Upper lobe of left lung (tissue), 6 donors: ENCODE measurements around the gene TMX1. TPM values are rescaled to one million over a fixed set of nuclear protein-coding genes. Genes with fewer than 3 reads are reported as not detected.

Experiments
- ATAC-seq, 2 donors: fragments of 200-7000 bp; cut with Tn5 transposase; one replicate each; pipeline ENCODE4 v1.9.1; 2022; ENCODE audit warnings: mild to moderate bottlenecking in 2 of 2, moderate library complexity in 2 of 2; ENCODE audit not compliant: low FRiP score in 2 of 2
- DNase-seq, 2 donors: peaks; one replicate each; pipeline ENCODE4 v3.0.0-alpha.2; 2019 to 2020
- H3K27ac ChIP-seq, 4 donors: fragments of 200-600 bp; sonication (generic); one replicate each; pipeline ENCODE4 v1.5.1; 2016 to 2019
- H3K27me3 ChIP-seq, 4 donors: fragments of 200-600 bp; sonication (generic); one replicate each; pipeline ENCODE4 v1.5.1; 2017 to 2019
- H3K36me3 ChIP-seq, 4 donors: fragments of 200-600 bp; sonication (generic); one replicate each; pipeline ENCODE4 v1.5.1; 2016 to 2019
- H3K4me1 ChIP-seq, 4 donors: fragments of 200-600 bp; sonication (generic); one replicate each; pipeline ENCODE4 v1.5.1; 2018 to 2019
- H3K4me3 ChIP-seq, 4 donors: fragments of 200-600 bp; sonication (generic); one replicate each; pipeline ENCODE4 v1.5.1; 2017 to 2019; ENCODE audit warnings: mild to moderate bottlenecking in 2 of 4, moderate library complexity in 1 of 4
- H3K9me3 ChIP-seq, 4 donors: fragments of 200-600 bp; sonication (generic); one replicate each; pipeline ENCODE4 v1.5.1; 2018 to 2019
- EP300 ChIP-seq, 4 donors: sonication (generic); formaldehyde crosslinking; IDR thresholded peaks; one replicate each; pipeline ENCODE4 v1.5.1; 2017; ENCODE audit warnings: antibody characterized with exemption in 4 of 4, control low read depth in 2 of 4
- POLR2A ChIP-seq, 4 donors: fragments of 450-650 bp; IDR thresholded peaks; one replicate each; pipeline ENCODE4 v1.5.1; 2016 to 2017; ENCODE audit warnings: antibody characterized with exemption in 4 of 4, mild to moderate bottlenecking in 2 of 4
- POLR2AphosphoS5 ChIP-seq, 2 donors: sonication (generic); formaldehyde crosslinking; IDR thresholded peaks; one replicate each; pipeline ENCODE4 v1.5.1; 2017; ENCODE audit warnings: antibody characterized with exemption in 2 of 2
- WGBS, 2 donors: methylation state at CpG; one replicate each; pipeline ENCODE4 v1.1.5; 2017 to 2018; 5-methylcytosine and 5-hydroxymethylcytosine counted together
- total RNA-seq, 6 donors: library from RNA; depleted of rRNA in 4 of 6; stranded (reverse); fragments of >200 nt in 4 of 6; gene quantifications; one replicate each; pipeline versions ENCODE4 v1.1.0 to v1.2.1, GENCODE V29; 2016 to 2021
- TF ChIP-seq, protein P1 (sequence below), 6 experiments: fragments of 450-650 bp in 4 of 6; fragments of 200-600 bp in 2 of 6; sonication (generic) in 2 of 6; IDR thresholded peaks; one replicate each; pipeline ENCODE4 v1.5.1; 2016 to 2019; ENCODE audit warnings: antibody characterized with exemption in 6 of 6
- donor health status: DM: no; HTN: no; CAD: no; lungs with moderate emphysema.
- donor health status: DM: no; HTN: yes; CAD: no; lungs with severe emphysema.

Gene TMX1
- total RNA-seq, result 10 to 100 TPM in 5 of 6 donors, 1 to 10 TPM in 1; 9.7 to 34.3 (median 29.1) TPM

DNA sequence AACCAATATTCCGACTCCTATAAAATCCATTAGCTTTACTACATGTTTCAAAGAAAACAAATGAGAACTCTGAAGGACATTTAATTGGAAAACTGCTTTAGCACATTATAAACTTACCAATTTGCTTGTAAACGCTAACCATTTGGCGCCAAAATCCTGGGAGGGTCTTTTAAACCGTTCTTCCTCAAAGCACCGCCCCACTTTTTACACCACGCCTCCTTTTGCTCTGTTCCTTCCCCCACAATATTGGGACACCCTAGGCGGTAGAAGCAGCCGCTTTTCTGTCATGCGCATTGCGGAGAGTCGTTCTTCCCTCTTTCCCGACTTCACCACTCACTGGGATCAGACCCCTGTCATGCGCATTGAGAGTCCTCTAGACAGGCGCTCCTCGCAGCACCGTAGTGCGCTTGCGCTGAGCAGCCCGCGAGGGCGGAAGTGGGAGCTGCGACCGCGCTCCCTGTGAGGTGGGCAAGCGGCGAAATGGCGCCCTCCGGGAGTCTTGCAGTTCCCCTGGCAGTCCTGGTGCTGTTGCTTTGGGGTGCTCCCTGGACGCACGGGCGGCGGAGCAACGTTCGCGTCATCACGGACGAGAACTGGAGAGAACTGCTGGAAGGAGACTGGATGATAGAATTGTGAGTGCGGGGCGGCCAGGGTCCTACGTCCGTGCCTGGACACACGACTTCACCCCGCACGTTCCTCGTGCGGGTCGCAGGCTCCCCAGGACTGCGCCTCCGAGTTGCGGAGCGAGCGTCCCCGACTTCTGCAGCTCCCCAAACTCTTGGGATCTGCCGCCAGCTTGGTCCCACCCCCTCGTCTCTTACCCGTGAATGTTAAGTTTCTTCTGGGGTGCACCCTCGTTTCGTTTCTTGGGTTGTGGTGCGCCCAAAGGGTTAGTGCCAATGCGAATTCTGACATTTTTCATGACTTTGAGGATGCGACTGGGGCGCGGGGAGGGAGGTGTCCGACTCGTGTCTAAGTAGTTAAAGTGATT lies at the start of gene TMX1:
Gene TMX1 (plus strand): TSS at position 435 of the 991 bp plus-strand sequence. CDS start 46 bp downstream, at position 481.
- H3K27me3 ChIP-seq, result no peaks in the 10 kb centered on the region
- ATAC-seq (peak; percentile 99), DNase-seq (peak; percentile 96 to 97)
- H3K9me3 ChIP-seq, result no peaks in the 10 kb centered on the region
- H3K36me3 ChIP-seq, result peaks cover 0 to 6% (median 0%) of the 10 kb centered on the region in 4 donors
- H3K27ac ChIP-seq, result peak within 1 kb of the TSS; percentile 83 to 92 (median 88)
- 1 to 2% methylated on average over 32 to 63 of the region's 65 CpGs for WGBS, 2 donors
- H3K4me3 ChIP-seq, result peak within 1 kb of the TSS; percentile 73 to 97 (median 90)
- H3K4me1 ChIP-seq, result peaks cover 6 to 31% (median 18%) of the 10 kb centered on the region in 4 donors
- TF ChIP-seq POLR2A (IDR thresholded peaks at IDR 0.05), result peak; percentile 72 to 93 (median 85)
- TF ChIP-seq, protein P1, sequence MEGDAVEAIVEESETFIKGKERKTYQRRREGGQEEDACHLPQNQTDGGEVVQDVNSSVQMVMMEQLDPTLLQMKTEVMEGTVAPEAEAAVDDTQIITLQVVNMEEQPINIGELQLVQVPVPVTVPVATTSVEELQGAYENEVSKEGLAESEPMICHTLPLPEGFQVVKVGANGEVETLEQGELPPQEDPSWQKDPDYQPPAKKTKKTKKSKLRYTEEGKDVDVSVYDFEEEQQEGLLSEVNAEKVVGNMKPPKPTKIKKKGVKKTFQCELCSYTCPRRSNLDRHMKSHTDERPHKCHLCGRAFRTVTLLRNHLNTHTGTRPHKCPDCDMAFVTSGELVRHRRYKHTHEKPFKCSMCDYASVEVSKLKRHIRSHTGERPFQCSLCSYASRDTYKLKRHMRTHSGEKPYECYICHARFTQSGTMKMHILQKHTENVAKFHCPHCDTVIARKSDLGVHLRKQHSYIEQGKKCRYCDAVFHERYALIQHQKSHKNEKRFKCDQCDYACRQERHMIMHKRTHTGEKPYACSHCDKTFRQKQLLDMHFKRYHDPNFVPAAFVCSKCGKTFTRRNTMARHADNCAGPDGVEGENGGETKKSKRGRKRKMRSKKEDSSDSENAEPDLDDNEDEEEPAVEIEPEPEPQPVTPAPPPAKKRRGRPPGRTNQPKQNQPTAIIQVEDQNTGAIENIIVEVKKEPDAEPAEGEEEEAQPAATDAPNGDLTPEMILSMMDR (IDR thresholded peaks at IDR 0.05), result peak in 2 of 6 experiments; percentile 24 to 33
- TF ChIP-seq EP300 (IDR thresholded peaks at IDR 0.05), result no peak
- TF ChIP-seq POLR2AphosphoS5 (IDR thresholded peaks at IDR 0.05), result peak; percentile 89 to 95

DNA sequence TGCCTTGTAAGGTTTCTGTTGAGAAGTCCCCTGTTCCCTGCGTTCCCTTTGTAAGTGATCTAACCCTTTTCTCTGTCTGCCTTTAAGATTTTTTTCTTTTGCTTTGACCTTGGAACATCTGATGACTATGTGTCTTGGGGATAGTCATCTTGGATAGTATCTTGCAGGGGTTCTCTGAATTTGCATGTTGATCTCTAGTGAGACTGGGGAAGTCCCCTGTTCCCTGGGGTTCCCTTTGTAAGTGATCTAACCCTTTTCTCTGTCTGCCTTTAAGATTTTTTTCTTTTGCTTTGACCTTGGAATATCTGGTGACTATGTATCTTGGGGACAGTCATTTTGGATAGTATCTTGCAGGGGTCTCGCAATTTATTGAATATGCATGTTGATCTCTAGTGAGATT lies 38.2 kb upstream of the TMX1 start:
- DNase-seq (no peak), ATAC-seq (no peak)
- no peaks in the 10 kb centered on the region for H3K9me3 ChIP-seq
- H3K4me1 ChIP-seq, result no peaks in the 10 kb centered on the region
- H3K36me3 ChIP-seq, result no peaks in the 10 kb centered on the region
- 88 to 100% methylated on average over 2 of the region's 2 CpGs for WGBS, 2 donors
- H3K4me3 ChIP-seq, result no peak overlapping the region
- H3K27ac ChIP-seq, result no peak overlapping the region
- no peaks in the 10 kb centered on the region for H3K27me3 ChIP-seq
- TF ChIP-seq EP300 (IDR thresholded peaks at IDR 0.05) (no peak), POLR2AphosphoS5 (IDR thresholded peaks at IDR 0.05) (no peak), POLR2A (IDR thresholded peaks at IDR 0.05) (no peak)
- TF ChIP-seq, protein P1 (IDR thresholded peaks at IDR 0.05), result no peak

- ATAC-seq (no peak), DNase-seq (no peak)
- no peaks in the 10 kb centered on the region for H3K36me3 ChIP-seq
- 73 to 85% methylated on average over 4 to 5 of the region's 5 CpGs for WGBS, 2 donors
- no peaks in the 10 kb centered on the region for H3K9me3 ChIP-seq
- no peaks in the 10 kb centered on the region for H3K4me1 ChIP-seq
- no peaks in the 10 kb centered on the region for H3K27me3 ChIP-seq
- no peak overlapping the region for H3K27ac ChIP-seq
- TF ChIP-seq POLR2A (IDR thresholded peaks at IDR 0.05) (no peak), EP300 (IDR thresholded peaks at IDR 0.05) (no peak), POLR2AphosphoS5 (IDR thresholded peaks at IDR 0.05) (no peak)
- TF ChIP-seq, protein P1 (IDR thresholded peaks at IDR 0.05), result no peak
- H3K4me3 ChIP-seq, result no peak overlapping the region
These were observed 37.0 kb upstream of the TMX1 start for GRCh38 chr14:51202914-51203665.

GRCh38 chr14:51203881-51204280 lies 36.2 kb upstream of the TMX1 start:
- Histone ChIP-seq H3K27me3 (no peaks in the 10 kb centered on the region), H3K4me1 (no peaks in the 10 kb centered on the region), H3K27ac (no peak overlapping the region), H3K9me3 (no peaks in the 10 kb centered on the region), H3K36me3 (no peaks in the 10 kb centered on the region), H3K4me3 (no peak overlapping the region)
- ATAC-seq (no peak), DNase-seq (no peak)
- TF ChIP-seq POLR2AphosphoS5 (IDR thresholded peaks at IDR 0.05) (no peak), POLR2A (IDR thresholded peaks at IDR 0.05) (no peak), EP300 (IDR thresholded peaks at IDR 0.05) (no peak)
- TF ChIP-seq, protein P1 (IDR thresholded peaks at IDR 0.05), result no peak
- WGBS, 2 donors, result 90% methylated on average over 3 of the region's 3 CpGs; no CpG with 5 or more reads in 1 of the 2 donors
